Panc1 (cell line): Measurements from ENCODE around the gene NDE1. TPM values are rescaled to one million over a fixed set of nuclear protein-coding genes. Genes with fewer than 3 reads are reported as not detected.

Experiments
- ATAC-seq: fragments of 200-7000 bp; cut with Tn5 transposase; 2 replicates; pipeline ENCODE4 v1.9.1; 2020; ENCODE audit warnings: mild to moderate bottlenecking, moderate library complexity
- BruUV-seq: library from RNA; stranded (reverse); fragments of 400-500 nt; replicated peaks from 2 replicates; lab custom pipeline; 2021; lab: Mats Ljungman, UMichigan
- CTCF ChIA-PET: fragments of 300-600 bp; sonication (Branson Sonifier 250); formaldehyde crosslinking; loops from one replicate; lab custom pipeline; 2022; ENCODE audit warnings: antibody characterized with exemption; lab: Charles Lee
- POLR2A ChIA-PET: fragments of 300-600 bp; sonication (Branson Sonifier 250); formaldehyde crosslinking; loops from one replicate; lab custom pipeline; 2022; ENCODE audit warnings: antibody characterized with exemption; lab: Charles Lee
- DNase-seq: peaks from one replicate; pipeline ENCODE4 v3.0.0-alpha.2; 2010; ENCODE audit warnings: low read depth, low spot score
- H3K27ac ChIP-seq: 2 replicates; pipeline ENCODE4 v1.5.1; 2011; ENCODE audit warnings: mild to moderate bottlenecking, low read length, inconsistent platforms
- H3K27me3 ChIP-seq: fragments of 200-500 bp; sonication (Bioruptor generic); 2 replicates; pipeline ENCODE4 v1.6.0; 2014; ENCODE audit warnings: low read length, inconsistent platforms; ENCODE audit not compliant: control insufficient read depth, insufficient read depth
- H3K36me3 ChIP-seq: fragments of 200-500 bp; sonication (Bioruptor generic); 2 replicates; pipeline ENCODE4 v1.5.1; 2014; ENCODE audit warnings: inconsistent platforms, mild to moderate bottlenecking, low read length, moderate library complexity; ENCODE audit not compliant: control insufficient read depth, insufficient read depth
- H3K4me1 ChIP-seq: 2 replicates; pipeline ENCODE4 v1.5.1; 2011; ENCODE audit warnings: inconsistent platforms, mild to moderate bottlenecking, low read length, moderate library complexity; ENCODE audit not compliant: control insufficient read depth, insufficient read depth
- H3K4me3 ChIP-seq, 2 experiments: 2 replicates each; pipeline ENCODE4 v1.5.1; 2011 to 2012; ENCODE audit warnings: low read depth in 2 of 2, low read length in 2 of 2, mild to moderate bottlenecking in 2 of 2, inconsistent platforms in 1 of 2, moderate library complexity in 1 of 2
- H3K9me3 ChIP-seq: fragments of 200-500 bp; sonication (Bioruptor generic); 2 replicates; pipeline ENCODE4 v1.5.1; 2014; ENCODE audit warnings: low read depth, mild to moderate bottlenecking, inconsistent platforms, low read length, moderate library complexity; ENCODE audit not compliant: control insufficient read depth, insufficient read depth
- POLR2AphosphoS5 ChIP-seq: IDR thresholded peaks from 2 replicates; pipeline ENCODE4 v1.6.1; 2012; ENCODE audit warnings: mild to moderate bottlenecking, low read depth, low read length, moderate library complexity
- SIN3A ChIP-seq: IDR thresholded peaks from 2 replicates; pipeline ENCODE4 v1.6.1; 2012; ENCODE audit warnings: low read depth, mild to moderate bottlenecking, low read length, moderate library complexity, borderline replicate concordance; ENCODE audit not compliant: insufficient read depth
- TCF7L2 ChIP-seq: IDR thresholded peaks from 2 replicates; pipeline ENCODE4 v1.6.1; 2011; ENCODE audit warnings: mild to moderate bottlenecking, low read depth, low read length, inconsistent platforms
- in situ Hi-C: cut with HindIII; loops from 2 replicates; pipeline ENCODE4 v1.10.0; 2016; ENCODE audit warnings: low sequenced_read_pairs, low pct_unique_long_range_greater_than_20kb
- intact Hi-C: fragments of 100-400 bp; cut with micrococcal nuclease; formaldehyde crosslinking; loops from one replicate; pipeline ENCODE4 v1.10.0; 2022; ENCODE audit not compliant: unreplicated experiment
- total RNA-seq: library from RNA; stranded (reverse); gene quantifications from one replicate; pipeline ENCODE4 v1.2.1, GENCODE V29; 2021; ENCODE audit not compliant: unreplicated experiment
- TF ChIP-seq, protein P1 (sequence below), 2 experiments: IDR thresholded peaks; 2 replicates each; pipeline ENCODE4 v1.6.1; 2011 to 2012; ENCODE audit warnings: low read depth in 2 of 2, control low read depth in 1 of 2, low read length in 1 of 2, mild to moderate bottlenecking in 1 of 2, moderate library complexity in 1 of 2; ENCODE audit not compliant: insufficient read depth in 1 of 2
- TF ChIP-seq, protein P2 (sequence below): fragments of 450-650 bp; IDR thresholded peaks from 2 replicates; pipeline ENCODE4 v1.5.1; 2017; ENCODE audit warnings: mild to moderate bottlenecking

The NDE1 gene
- total RNA-seq, 1 experiment from 2014 or later = 99.1 TPM

GRCh38 chr16:15735610-15736009 lies 85.6 kb downstream of the NDE1 start:
- TF ChIP-seq POLR2AphosphoS5 (no peak), SIN3A (no peak)
- TF ChIP-seq, protein P1, sequence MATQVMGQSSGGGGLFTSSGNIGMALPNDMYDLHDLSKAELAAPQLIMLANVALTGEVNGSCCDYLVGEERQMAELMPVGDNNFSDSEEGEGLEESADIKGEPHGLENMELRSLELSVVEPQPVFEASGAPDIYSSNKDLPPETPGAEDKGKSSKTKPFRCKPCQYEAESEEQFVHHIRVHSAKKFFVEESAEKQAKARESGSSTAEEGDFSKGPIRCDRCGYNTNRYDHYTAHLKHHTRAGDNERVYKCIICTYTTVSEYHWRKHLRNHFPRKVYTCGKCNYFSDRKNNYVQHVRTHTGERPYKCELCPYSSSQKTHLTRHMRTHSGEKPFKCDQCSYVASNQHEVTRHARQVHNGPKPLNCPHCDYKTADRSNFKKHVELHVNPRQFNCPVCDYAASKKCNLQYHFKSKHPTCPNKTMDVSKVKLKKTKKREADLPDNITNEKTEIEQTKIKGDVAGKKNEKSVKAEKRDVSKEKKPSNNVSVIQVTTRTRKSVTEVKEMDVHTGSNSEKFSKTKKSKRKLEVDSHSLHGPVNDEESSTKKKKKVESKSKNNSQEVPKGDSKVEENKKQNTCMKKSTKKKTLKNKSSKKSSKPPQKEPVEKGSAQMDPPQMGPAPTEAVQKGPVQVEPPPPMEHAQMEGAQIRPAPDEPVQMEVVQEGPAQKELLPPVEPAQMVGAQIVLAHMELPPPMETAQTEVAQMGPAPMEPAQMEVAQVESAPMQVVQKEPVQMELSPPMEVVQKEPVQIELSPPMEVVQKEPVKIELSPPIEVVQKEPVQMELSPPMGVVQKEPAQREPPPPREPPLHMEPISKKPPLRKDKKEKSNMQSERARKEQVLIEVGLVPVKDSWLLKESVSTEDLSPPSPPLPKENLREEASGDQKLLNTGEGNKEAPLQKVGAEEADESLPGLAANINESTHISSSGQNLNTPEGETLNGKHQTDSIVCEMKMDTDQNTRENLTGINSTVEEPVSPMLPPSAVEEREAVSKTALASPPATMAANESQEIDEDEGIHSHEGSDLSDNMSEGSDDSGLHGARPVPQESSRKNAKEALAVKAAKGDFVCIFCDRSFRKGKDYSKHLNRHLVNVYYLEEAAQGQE (IDR thresholded peaks at IDR 0.05; ENCODE audit: insufficient read depth in 1 of 2, low read depth in 2 of 2, low read length in 1 of 2) = no peak
- Histone ChIP-seq H3K4me1 (no peaks in the 10 kb centered on the region), H3K27me3 (no peaks in the 10 kb centered on the region), H3K27ac (no peak overlapping the region), H3K4me3 (no peak overlapping the region), H3K9me3 (no peaks in the 10 kb centered on the region), H3K36me3 (no peaks in the 10 kb centered on the region)
- in situ Hi-C loops (no loop called here), intact Hi-C loops (no loop called here)
- ChIA-PET CTCF (no interaction called here), POLR2A (no interaction called here)
- DNase-seq (no peak), ATAC-seq (no peak)
- no TSS peak for BruUV-seq

DNA sequence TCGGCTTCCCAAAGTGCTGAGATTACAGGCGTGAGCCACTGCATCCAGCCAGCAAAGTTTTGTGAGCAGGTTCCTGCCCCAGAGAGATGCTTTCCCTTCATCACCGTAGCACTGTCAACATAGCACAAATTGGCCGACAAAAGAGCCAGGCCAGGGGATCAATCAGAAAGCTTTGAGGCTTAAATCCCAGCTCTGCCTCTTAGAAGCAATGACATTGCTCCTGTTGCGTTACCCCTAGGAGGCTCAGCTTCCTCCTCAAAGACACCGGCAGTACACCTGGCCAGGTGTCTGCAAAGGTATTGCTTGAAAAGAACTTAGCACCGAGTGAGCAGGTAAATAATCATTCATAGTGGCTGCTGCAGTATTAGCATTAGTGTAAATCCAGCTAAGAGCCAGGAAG lies 86.5 kb downstream of the NDE1 start:
- Histone ChIP-seq H3K36me3 (no peaks in the 10 kb centered on the region), H3K4me3 (no peak overlapping the region), H3K27me3 (no peaks in the 10 kb centered on the region), H3K9me3 (no peaks in the 10 kb centered on the region), H3K27ac (no peak overlapping the region), H3K4me1 (no peaks in the 10 kb centered on the region)
- POLR2A ChIA-PET = no interaction called here
- in situ Hi-C loops (no loop called here), intact Hi-C loops (no loop called here)
- no TSS peak for BruUV-seq
- TF ChIP-seq, protein P1 (IDR thresholded peaks at IDR 0.05; ENCODE audit: insufficient read depth in 1 of 2, low read depth in 2 of 2, low read length in 1 of 2) = no peak
- no peak for TF ChIP-seq POLR2AphosphoS5
- no peak for TF ChIP-seq SIN3A
- no peak for TF ChIP-seq TCF7L2
- TF ChIP-seq, protein P2, sequence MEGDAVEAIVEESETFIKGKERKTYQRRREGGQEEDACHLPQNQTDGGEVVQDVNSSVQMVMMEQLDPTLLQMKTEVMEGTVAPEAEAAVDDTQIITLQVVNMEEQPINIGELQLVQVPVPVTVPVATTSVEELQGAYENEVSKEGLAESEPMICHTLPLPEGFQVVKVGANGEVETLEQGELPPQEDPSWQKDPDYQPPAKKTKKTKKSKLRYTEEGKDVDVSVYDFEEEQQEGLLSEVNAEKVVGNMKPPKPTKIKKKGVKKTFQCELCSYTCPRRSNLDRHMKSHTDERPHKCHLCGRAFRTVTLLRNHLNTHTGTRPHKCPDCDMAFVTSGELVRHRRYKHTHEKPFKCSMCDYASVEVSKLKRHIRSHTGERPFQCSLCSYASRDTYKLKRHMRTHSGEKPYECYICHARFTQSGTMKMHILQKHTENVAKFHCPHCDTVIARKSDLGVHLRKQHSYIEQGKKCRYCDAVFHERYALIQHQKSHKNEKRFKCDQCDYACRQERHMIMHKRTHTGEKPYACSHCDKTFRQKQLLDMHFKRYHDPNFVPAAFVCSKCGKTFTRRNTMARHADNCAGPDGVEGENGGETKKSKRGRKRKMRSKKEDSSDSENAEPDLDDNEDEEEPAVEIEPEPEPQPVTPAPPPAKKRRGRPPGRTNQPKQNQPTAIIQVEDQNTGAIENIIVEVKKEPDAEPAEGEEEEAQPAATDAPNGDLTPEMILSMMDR = no peak
- ATAC-seq = no peak
- CTCF ChIA-PET = no interaction called here
- no peak for DNase-seq
